GM23248 (cell line): ENCODE results near the gene SNX13. TPM values are rescaled to one million over a fixed set of nuclear protein-coding genes. Genes with fewer than 3 reads are reported as not detected.

ENCODE experiments used
- DNase-seq: peaks from one replicate; pipeline ENCODE4 v3.0.0-alpha.2; 2015
- H2AFZ ChIP-seq: fragments of 200-600 bp; sonication (generic); 2 replicates; pipeline ENCODE4 v1.6.1; 2016; ENCODE audit warnings: antibody characterized with exemption
- H3F3A ChIP-seq: fragments of 200-600 bp; sonication (generic); 2 replicates; pipeline ENCODE4 v1.6.1; 2016; ENCODE audit warnings: mild to moderate bottlenecking, antibody characterized with exemption, mixed run types; ENCODE audit not compliant: insufficient read depth
- H3K27ac ChIP-seq: fragments of 200-600 bp; sonication (generic); 2 replicates; pipeline ENCODE4 v1.5.1; 2016; ENCODE audit warnings: mild to moderate bottlenecking
- H3K27me3 ChIP-seq: fragments of 200-600 bp; sonication (generic); replicated peaks from 2 replicates; pipeline ENCODE4 v1.6.1; 2016; ENCODE audit warnings: mild to moderate bottlenecking; ENCODE audit not compliant: insufficient read depth
- H3K36me3 ChIP-seq: fragments of 200-600 bp; sonication (generic); 2 replicates; pipeline ENCODE4 v1.6.1; 2016; ENCODE audit warnings: low read depth, mild to moderate bottlenecking
- H3K4me1 ChIP-seq: fragments of 200-600 bp; sonication (generic); 2 replicates; pipeline ENCODE4 v1.6.1; 2016; ENCODE audit warnings: mild to moderate bottlenecking; ENCODE audit not compliant: insufficient read depth
- H3K4me2 ChIP-seq: fragments of 200-600 bp; sonication (generic); one replicate; pipeline ENCODE4 v1.6.1; 2016; ENCODE audit warnings: mild to moderate bottlenecking; ENCODE audit not compliant: unreplicated experiment
- H3K4me3 ChIP-seq: fragments of 200-600 bp; sonication (generic); 2 replicates; pipeline ENCODE4 v1.5.1; 2016; ENCODE audit warnings: mild to moderate bottlenecking
- H3K79me2 ChIP-seq: fragments of 200-600 bp; sonication (generic); 2 replicates; pipeline ENCODE4 v1.6.1; 2016; ENCODE audit warnings: mild to moderate bottlenecking; ENCODE audit not compliant: insufficient read depth
- H3K9ac ChIP-seq: fragments of 200-600 bp; sonication (generic); 2 replicates; pipeline ENCODE4 v1.6.1; 2016; ENCODE audit warnings: mild to moderate bottlenecking
- H3K9me2 ChIP-seq: fragments of 200-600 bp; sonication (generic); 2 replicates; pipeline ENCODE4 v1.6.1; 2016; ENCODE audit warnings: mixed run types, mild to moderate bottlenecking, moderate library complexity; ENCODE audit not compliant: insufficient read depth
- H3K9me3 ChIP-seq: fragments of 200-600 bp; sonication (generic); one replicate; pipeline ENCODE4 v1.6.1; 2017; ENCODE audit warnings: low read depth
- H4K20me1 ChIP-seq: fragments of 200-600 bp; sonication (generic); 2 replicates; pipeline ENCODE4 v1.6.0; 2016; ENCODE audit not compliant: insufficient read depth
- EZH2 ChIP-seq: fragments of 200-600 bp; sonication (generic); IDR thresholded peaks from 2 replicates; pipeline ENCODE4 v1.6.1; 2018; ENCODE audit warnings: antibody characterized with exemption, mild to moderate bottlenecking; ENCODE audit not compliant: insufficient read depth, poor library complexity, severe bottlenecking
- EZH2phosphoT487 ChIP-seq: fragments of 200-600 bp; sonication (generic); IDR thresholded peaks from 2 replicates; pipeline ENCODE4 v1.6.1; 2018; ENCODE audit warnings: antibody characterized with exemption, moderate library complexity, mild to moderate bottlenecking, low read depth; ENCODE audit not compliant: insufficient read depth
- WGBS, 2 experiments: methylation state at CpG; one replicate each; pipeline ENCODE4 v1.1.6; 2015 to 2017; ENCODE audit warnings: low lambda C conversion rate in 2 of 2, low coverage in 1 of 2; ENCODE audit errors: missing lambda C conversion rate in 2 of 2; 5-methylcytosine and 5-hydroxymethylcytosine counted together
- in situ Hi-C: fragments of 300-500 bp; cut with MboI; formaldehyde crosslinking; loops from 2 replicates; pipeline ENCODE4 v1.15.0; 2020
- polyA plus RNA-seq: library from polyadenylated mRNA; unstranded; fragments of >200 nt; fragmentation: Nextera tagmentation; extraction: Ambion mirVana; gene quantifications from 2 replicates; pipeline ENCODE4 v1.2.1, GENCODE V29; 2016
- total RNA-seq: library from RNA; depleted of rRNA; stranded (reverse); fragments of >200 nt; shearing (Covaris generic); gene quantifications from 2 replicates; pipeline ENCODE4 v1.2.3, GENCODE V29; 2014

Gene SNX13
- total and polyA plus RNA-seq, 2 experiments from 2014 or later: 21.8 to 34.2 TPM

GRCh38 chr7:17939211-17939605 lies 1.1 kb downstream of the SNX13 start:
- H3K4me2 ChIP-seq: peak overlapping the region; percentile 98
- H4K20me1 ChIP-seq: 0 out of 2 replicates have a peak, but pooled peaks cover 6% of the 10 kb centered on the region
- peak overlapping the region; percentile 90 for H3K27ac ChIP-seq
- H3K4me3 ChIP-seq: peak overlapping the region; percentile 90
- H2AFZ ChIP-seq: peak overlapping the region; percentile 98
- in situ Hi-C loops: no loop called here
- H3K79me2 ChIP-seq: peaks cover 62% of the 10 kb centered on the region
- TF ChIP-seq EZH2phosphoT487 (no peak), EZH2 (no peak)
- no peaks in the 10 kb centered on the region for H3K36me3 ChIP-seq
- H3K9me3 ChIP-seq: no peaks in the 10 kb centered on the region
- H3K9me2 ChIP-seq: no peaks in the 10 kb centered on the region
- peaks cover 19% of the 10 kb centered on the region for H3K4me1 ChIP-seq
- 0 out of 2 replicates have a peak, but pooled peaks cover 3% of the 10 kb centered on the region for H3F3A ChIP-seq
- 2 to 3% methylated on average over 6 of the region's 6 CpGs for WGBS, 2 experiments
- no peaks in the 10 kb centered on the region for H3K27me3 ChIP-seq
- peak; percentile 68 for DNase-seq
- peak overlapping the region; percentile 98 for H3K9ac ChIP-seq

- peak; percentile 61 for DNase-seq
- no peak for TF ChIP-seq EZH2phosphoT487
- no peak for TF ChIP-seq EZH2
- Histone ChIP-seq H3K9me2 (no peaks in the 10 kb centered on the region), H2AFZ (no peak overlapping the region), H3K4me2 (peak overlapping the region; percentile 98), H3K9ac (peak overlapping the region; percentile 98), H3K27ac (0 out of 2 replicates have a peak overlapping the region, but pooled peaks have one; percentile 2), H3K9me3 (no peaks in the 10 kb centered on the region), H3K4me3 (peak overlapping the region; percentile 90), H3K79me2 (peaks cover 78% of the 10 kb centered on the region), H3K4me1 (peaks cover 19% of the 10 kb centered on the region), H3K36me3 (no peaks in the 10 kb centered on the region), H4K20me1 (0 out of 2 replicates have a peak, but pooled peaks cover 6% of the 10 kb centered on the region), H3K27me3 (no peaks in the 10 kb centered on the region), H3F3A (0 out of 2 replicates have a peak, but pooled peaks cover 3% of the 10 kb centered on the region)
- 81 to 90% methylated on average over 2 of the region's 2 CpGs for WGBS, 2 experiments
- in situ Hi-C loops: no loop called here
Observed at GRCh38 chr7:17937506-17938120, 2.7 kb downstream of the SNX13 start.

- Histone ChIP-seq H3K4me2 (no peak overlapping the region), H3K9ac (no peak overlapping the region), H3K27me3 (no peaks in the 10 kb centered on the region), H3K4me3 (no peak overlapping the region), H3F3A (0 out of 2 replicates have a peak, but pooled peaks cover 3% of the 10 kb centered on the region), H3K4me1 (peaks cover 19% of the 10 kb centered on the region), H3K27ac (no peak overlapping the region), H3K36me3 (no peaks in the 10 kb centered on the region), H3K9me3 (no peaks in the 10 kb centered on the region), H2AFZ (no peak overlapping the region), H3K79me2 (peaks cover 91% of the 10 kb centered on the region), H4K20me1 (0 out of 2 replicates have a peak, but pooled peaks cover 9% of the 10 kb centered on the region), H3K9me2 (no peaks in the 10 kb centered on the region)
- in situ Hi-C loops: no loop called here
- DNase-seq: no peak
- WGBS, 2 experiments: 94 to 100% methylated on average over 1 of the region's 1 CpG
- TF ChIP-seq EZH2 (no peak), EZH2phosphoT487 (no peak)
Observed at GRCh38 chr7:17936321-17936720, 4.0 kb downstream of the SNX13 start.

GRCh38 chr7:17934612-17935240 lies 5.6 kb downstream of the SNX13 start:
- H3K27me3 ChIP-seq: no peaks in the 10 kb centered on the region
- in situ Hi-C loops: no loop called here

More at GRCh38 chr7:17934612-17935240, 5.6 kb downstream of the SNX13 start:
- DNase-seq: no peak
- Histone ChIP-seq H3K9me2 (no peaks in the 10 kb centered on the region), H3K36me3 (no peaks in the 10 kb centered on the region), H3K4me2 (no peak overlapping the region), H3F3A (0 out of 2 replicates have a peak, but pooled peaks cover 3% of the 10 kb centered on the region), H3K4me3 (no peak overlapping the region), H3K9ac (no peak overlapping the region), H2AFZ (no peak overlapping the region), H3K4me1 (peaks cover 19% of the 10 kb centered on the region), H4K20me1 (0 out of 2 replicates have a peak, but pooled peaks cover 14% of the 10 kb centered on the region), H3K79me2 (peaks cover 100% of the 10 kb centered on the region), H3K27ac (no peak overlapping the region), H3K9me3 (no peaks in the 10 kb centered on the region)
- TF ChIP-seq EZH2phosphoT487: no peak
- no peak for TF ChIP-seq EZH2
- 92 to 97% methylated on average over 2 of the region's 2 CpGs for WGBS, 2 experiments
